GM19193 (cell line): Measurements from ENCODE around the gene GSKIP.

Experiments
- POLR2A ChIP-seq: IDR thresholded peaks from 4 replicates; pipeline ENCODE4 v1.6.1; 2011; ENCODE audit not compliant: insufficient read depth, insufficient read length; ENCODE audit errors: extremely low read depth

GSKIP gene

DNA sequence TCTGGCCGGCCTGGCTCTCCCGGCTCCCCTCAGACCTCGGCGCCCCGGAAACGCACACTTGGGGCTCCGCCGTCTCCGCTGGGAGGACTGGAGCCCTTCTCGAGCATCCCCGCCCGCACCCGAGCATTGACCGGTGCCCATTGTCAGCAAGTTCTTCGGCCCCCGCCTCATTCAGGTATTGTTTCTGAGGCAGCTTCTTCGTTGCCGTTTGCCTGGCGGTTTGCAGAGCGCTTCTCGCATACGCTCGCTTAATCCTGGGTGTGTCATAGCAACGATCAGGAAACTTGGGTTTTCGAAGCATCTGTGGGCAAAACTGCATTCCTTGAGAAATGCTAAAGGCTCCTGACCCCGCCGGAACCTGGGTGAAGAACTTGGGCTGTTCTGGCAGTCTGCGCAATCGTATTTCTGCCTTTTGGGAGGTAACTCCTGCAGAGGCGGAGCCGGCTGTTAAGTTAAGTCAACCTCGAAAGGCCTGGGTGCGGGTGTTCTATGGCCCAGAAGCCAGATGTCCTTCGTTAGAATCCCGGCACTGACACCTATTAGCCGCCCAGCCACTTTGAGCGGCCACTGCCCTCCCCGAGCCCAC, 518 bp downstream of the GSKIP start:
- no peak for TF ChIP-seq POLR2A

DNA sequence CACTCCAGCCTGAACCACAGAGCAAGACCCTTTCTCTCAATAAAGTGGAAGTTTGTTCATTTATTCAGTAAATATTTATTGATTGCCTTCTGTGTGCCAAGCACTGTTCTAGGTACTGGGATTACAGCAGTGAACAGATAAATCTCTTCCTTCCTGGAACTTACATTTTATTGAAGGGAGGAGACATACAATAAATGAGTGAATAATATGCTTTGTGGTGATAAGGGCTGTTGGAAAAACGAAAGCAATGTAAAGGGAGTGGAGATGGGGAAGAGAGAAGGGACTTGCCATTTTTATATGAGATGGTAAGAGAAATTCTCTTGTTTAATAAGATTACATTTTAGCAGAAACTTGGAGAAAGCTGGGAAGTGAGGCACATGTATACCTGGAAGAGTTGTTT, 1.6 kb downstream of the GSKIP start:
- TF ChIP-seq POLR2A: no peak

DNA sequence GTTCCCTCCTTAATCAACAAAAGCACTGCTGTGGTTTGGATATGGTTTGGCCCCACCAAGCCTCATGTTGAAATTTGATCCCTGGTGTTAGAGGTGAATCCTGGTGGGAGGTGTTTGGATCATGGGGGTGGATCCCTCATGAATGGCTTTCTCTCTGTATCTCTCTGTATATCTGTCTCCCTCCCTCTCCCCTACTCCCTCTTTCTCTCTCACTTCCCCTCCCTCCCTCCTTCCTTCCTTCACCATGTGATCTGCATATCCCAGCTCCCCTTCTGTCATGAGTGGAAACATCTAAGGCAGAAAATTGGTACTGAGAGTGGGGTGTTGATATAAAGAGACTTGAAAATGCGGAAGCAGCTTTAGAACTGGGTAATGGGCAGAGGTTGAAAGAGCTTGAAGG, 5.2 kb downstream of the GSKIP start:
- no peak for TF ChIP-seq POLR2A

DNA sequence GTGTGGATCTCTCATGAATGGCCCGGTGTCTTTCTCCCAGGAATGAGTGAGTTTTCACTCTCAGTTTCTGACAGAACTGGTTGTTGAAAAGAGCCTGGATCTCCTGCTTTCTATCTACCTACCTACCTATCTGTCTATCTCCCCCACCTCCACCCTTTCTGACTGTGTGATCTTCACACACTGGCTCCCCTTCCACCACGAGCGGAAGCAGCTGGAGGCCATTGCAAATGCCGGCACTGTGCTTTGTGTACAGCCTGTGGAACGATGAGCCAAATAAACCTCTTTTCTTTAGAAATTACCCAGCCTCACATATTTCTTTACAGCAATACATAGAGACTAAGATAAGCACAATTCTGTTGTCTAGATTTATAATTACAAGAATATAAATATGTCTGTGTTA, 7.2 kb downstream of the GSKIP start:
- TF ChIP-seq POLR2A: no peak

DNA sequence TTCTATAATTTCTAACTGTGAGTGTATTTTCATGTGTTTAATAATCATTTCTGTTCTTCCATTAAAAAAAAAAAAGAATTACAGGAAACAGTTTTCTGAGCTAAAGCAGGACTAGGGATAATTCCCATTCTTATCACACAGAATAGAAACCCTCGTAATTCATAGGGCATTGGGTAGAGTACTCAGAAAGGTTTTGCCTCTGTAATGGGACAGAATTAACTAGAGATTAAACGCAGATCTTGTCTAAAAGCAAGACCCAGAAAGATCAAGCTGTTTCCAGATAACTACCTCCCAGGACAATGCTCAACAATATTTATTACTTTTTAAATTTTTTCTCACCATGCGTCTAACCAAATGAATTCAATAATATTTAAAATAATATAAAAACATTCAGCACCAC, 10.2 kb downstream of the GSKIP start:
- TF ChIP-seq POLR2A: no peak

DNA sequence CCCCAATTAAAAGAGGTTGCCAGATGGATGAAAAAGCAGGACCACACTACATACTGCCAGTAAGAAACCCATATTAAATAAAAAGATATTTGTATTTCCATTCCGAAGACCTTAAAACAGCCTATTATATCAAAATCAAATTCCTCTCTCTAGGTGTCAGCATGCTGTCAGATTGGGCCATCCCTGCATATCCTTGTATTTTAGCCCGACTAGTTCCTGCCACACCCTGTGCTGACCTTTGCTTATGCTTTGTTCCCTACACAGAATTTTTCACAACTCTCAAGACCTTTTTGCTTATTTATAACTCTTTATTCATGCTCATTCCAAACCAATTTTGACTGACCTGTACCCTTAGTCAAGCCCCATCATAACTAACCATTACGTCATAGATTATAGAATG, 12.8 kb downstream of the GSKIP start:
- no peak for TF ChIP-seq POLR2A

DNA sequence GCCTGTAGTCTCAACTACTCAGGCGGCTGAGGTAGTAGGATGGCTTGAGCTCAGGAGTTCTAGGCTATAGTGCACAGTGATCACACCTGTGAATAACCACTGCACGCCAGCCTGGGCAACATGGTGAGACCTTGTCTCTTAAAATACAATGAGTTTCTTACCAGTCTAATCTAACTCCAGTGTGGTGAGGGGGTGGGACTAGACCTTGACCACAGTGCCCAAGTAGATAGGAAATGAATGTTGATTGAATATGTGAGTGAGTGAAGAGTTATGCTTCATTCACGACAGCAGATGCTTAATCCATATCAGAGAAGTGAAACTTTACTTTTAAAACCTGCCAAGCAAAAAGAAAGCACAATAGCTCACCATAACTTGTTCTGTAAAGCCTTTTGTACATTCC, 17.4 kb downstream of the GSKIP start:
- no peak for TF ChIP-seq POLR2A

DNA sequence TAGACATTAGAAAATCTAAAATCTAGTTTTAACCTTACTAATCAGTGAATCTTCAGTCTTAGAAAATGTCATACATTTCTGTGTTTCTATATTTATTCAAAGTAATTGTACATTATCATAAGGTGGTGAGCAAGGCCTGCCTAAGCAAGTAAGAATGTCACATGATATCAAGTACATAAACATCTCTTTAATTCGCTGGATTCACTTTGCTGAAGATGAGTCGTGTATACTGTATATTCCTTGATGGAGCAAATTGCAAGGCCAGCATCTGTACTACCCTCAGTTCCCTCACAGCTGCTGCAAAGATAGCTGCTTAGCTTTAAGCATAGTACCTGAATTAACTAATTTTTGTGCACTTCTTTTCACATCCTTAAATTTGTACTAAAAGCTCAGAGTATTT, 20.1 kb downstream of the GSKIP start:
- no peak for TF ChIP-seq POLR2A

DNA sequence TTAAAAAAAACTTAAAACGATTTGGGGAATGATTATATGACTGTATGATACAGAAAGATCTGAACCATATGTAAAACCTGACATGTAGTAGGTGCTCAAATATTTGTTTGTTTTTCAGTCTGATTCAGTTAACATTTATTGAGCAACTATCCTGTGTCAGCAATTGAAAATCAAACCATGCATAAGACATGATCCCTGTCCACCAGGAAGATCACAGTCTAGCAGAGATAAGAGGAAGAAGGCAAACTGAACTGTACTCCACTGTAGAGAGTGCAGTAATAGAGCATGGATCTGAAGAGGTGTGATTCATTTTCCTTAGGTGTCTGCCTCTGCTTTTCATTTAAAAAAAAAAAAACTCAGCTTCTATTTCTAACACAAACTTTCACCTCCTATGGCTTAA, 20.7 kb downstream of the GSKIP start:
- TF ChIP-seq POLR2A: no peak

DNA sequence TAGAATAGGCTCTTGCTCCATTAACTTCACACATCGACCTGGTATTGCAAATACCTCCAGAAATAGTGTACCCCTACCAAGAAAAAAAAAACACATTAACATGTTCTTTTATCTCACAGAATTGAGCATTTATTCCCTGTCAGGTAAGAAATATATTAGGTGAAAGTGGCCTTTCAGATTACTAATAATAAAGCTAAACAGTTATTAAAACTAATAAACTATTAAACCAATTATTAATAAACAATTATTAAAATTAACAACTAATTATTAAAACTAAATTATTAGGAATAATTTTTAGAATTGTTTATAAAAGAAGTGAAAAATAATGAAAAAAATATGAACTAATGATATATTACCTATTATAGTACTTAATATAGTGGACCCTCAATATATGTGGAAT, 21.4 kb downstream of the GSKIP start:
- TF ChIP-seq POLR2A: no peak

DNA sequence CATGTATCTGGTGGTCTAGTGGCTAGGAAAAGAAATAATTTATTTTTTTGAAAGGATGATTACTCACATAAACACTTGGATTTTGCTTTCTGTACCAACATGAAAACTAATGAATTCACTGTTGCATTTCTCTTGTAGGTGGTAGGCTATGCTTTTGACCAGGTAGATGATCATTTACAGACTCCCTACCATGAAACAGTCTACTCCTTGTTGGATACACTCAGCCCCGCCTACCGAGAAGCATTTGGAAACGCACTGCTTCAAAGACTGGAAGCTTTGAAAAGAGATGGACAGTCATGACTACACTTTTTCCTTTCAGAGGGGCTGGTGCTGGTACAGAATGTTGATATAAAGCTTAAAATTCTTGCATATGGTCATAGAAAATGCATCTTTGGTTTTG, 22.1 kb downstream of the GSKIP start:
- TF ChIP-seq POLR2A: no peak

DNA sequence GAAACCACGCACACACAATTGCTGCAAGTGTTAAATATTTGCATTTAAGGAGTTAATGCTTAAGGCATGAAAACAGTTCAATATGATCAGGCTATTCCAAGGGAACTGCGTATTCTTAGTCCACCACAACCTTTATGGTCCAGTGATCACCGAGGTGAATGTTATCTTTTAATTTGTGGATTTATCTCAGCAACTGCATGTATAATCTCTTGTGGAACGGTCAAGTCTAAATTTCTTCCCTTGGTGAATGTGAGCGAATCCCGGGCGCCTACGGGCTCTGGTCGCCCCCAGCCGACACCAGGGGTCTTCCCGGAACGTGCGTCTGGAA, 27.6 kb downstream of the GSKIP start:
- no peak for TF ChIP-seq POLR2A

DNA sequence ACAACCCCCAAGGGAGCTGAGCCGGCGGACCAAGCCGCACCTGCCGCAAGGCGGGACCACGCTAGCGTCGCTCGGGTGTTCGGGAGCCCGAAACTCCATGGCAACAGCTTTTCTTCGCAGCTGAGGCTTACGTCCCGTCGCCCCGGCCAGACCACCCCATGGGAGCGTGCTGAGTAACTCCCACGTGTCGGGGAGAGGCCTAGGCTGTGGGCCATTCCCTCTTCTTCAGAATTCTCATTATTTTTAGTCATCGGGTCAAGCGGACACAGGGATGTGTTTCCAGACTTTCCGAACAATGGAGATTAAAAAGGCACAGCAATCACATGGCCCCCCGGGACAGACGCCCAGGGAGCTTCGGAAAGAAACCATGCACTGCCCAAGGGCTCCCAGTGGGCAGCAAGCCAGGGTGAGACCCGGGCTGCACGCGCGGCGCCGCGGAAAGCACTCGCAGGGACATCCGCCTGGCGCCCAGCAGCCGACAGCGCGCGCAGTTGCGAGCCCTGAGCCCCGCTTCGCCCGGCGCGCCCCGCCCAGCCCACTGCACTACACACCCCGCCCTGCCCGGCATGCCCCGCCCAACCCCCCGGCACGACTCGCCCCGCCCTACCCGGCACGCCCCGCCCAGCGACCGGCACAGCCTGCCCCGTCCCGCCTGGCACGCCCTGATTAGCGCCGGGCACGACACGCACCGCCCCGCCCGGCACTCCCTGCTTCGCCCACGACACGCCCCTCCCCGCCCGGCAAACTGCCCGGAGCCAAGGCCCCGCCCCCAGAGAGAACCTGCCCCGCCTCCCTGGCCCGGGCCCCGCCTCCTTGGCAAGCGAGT, 28.2 kb downstream of the GSKIP start:
- peak; percentile 71 for TF ChIP-seq POLR2A

DNA sequence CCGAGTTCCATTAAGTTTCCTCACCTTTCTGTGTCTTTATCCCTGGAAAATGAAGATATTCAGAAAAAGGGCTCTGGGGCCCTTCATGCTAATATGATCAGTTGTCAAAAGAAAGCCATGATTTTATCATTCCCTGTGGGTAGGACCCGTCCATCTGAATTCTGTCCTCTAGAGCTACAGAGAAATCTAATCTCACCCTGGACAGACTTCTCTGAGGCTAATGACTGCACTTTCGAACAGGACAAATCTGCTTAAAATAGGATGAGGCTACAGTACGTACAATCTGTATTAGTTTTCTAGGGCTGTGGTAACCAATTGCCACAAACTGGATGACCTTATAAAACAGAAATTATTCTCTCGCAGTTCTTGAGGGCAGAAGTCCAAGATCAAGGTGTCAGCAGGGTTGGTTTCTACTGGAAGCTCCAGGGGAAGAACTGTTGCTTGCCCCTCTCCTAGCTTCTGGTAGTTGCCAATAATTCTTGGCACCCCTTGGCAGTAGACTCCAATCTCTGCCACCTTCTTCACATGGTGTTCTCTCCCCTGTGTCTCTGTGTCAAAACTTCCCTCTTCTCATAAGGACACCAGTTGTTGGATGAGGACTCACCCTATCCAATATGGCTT, 29.9 kb downstream of the GSKIP start:
- no peak for TF ChIP-seq POLR2A

DNA sequence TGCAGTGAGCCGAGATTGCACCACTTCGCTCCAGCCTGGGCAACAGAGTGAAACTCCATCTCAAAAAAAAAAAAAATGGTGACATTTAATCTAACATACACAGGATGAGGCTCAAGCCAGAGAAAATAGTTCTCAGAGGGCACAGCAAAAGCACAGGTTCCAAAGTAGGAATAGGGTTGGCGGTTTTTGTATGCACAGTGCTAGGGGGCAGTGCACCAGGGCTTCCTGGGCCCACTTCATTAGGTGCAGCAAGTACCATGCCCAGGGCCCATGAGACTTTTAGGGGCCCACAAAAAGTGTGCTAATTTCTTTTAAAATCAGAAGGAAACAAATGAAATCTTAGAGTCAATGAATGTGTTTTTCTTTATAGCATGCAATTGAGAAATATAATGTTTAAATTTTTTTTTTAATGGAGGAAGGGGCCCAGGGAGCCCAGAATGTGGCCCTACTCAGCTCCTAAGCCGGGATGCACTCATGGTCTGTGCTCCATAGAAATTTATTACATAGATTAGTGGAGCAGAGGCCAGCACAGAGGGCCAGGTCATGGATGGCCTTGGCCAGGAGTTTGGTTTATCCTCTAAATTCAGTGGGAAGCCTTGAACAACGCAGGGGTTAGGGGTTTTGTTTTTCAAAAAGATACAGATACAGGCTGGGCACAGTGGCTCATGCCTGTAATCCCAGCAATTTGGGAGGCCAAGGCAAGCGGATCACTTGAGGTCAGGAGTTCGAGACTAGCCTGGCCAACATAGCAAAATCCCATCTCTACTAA, 30.9 kb downstream of the GSKIP start:
- no peak for TF ChIP-seq POLR2A
